Smooth muscle cell (in vitro differentiated cells): Measurements from ENCODE around the gene KIF16B. TPM values are rescaled to one million over a fixed set of nuclear protein-coding genes. Genes with fewer than 3 reads are reported as not detected.

ENCODE experiments used
- DNase-seq: peaks from one replicate; lab custom pipeline; 2025; ENCODE audit not compliant: unreplicated experiment; lab: John Stamatoyannopoulos, UW
- H2AFZ ChIP-seq: fragments of 200-600 bp; sonication (generic); 2 replicates; pipeline ENCODE4 v1.6.0; 2016; ENCODE audit warnings: antibody characterized with exemption, low read depth, mild to moderate bottlenecking
- H3F3A ChIP-seq: fragments of 200-600 bp; sonication (generic); 2 replicates; pipeline ENCODE4 v1.6.0; 2017; ENCODE audit warnings: antibody characterized with exemption, low read depth
- H3K27ac ChIP-seq: fragments of 200-600 bp; sonication (generic); 2 replicates; pipeline ENCODE4 v1.5.1; 2016; ENCODE audit warnings: low read depth, mild to moderate bottlenecking
- H3K27me3 ChIP-seq: fragments of 200-600 bp; sonication (generic); 2 replicates; pipeline ENCODE4 v1.6.1; 2016; ENCODE audit warnings: low read depth, mild to moderate bottlenecking
- H3K36me3 ChIP-seq: fragments of 200-600 bp; sonication (generic); 2 replicates; pipeline ENCODE4 v1.5.1; 2016; ENCODE audit warnings: low read depth
- H3K4me1 ChIP-seq: fragments of 200-600 bp; sonication (generic); 2 replicates; pipeline ENCODE4 v1.5.1; 2016; ENCODE audit warnings: low read depth
- H3K4me2 ChIP-seq: fragments of 200-600 bp; sonication (generic); 2 replicates; pipeline ENCODE4 v1.6.0; 2016; ENCODE audit warnings: mild to moderate bottlenecking
- H3K4me3 ChIP-seq: fragments of 200-600 bp; sonication (generic); 2 replicates; pipeline ENCODE4 v1.5.1; 2016; ENCODE audit warnings: mild to moderate bottlenecking
- H3K79me2 ChIP-seq: fragments of 200-600 bp; sonication (generic); 2 replicates; pipeline ENCODE4 v1.6.0; 2016; ENCODE audit warnings: low read depth, mild to moderate bottlenecking
- H3K9ac ChIP-seq: fragments of 200-600 bp; sonication (generic); 2 replicates; pipeline ENCODE4 v1.6.0; 2016; ENCODE audit warnings: low read depth
- H3K9me3 ChIP-seq: fragments of 200-600 bp; sonication (generic); replicated peaks from 2 replicates; pipeline ENCODE4 v1.5.1; 2016; ENCODE audit warnings: low read depth
- H4K20me1 ChIP-seq: fragments of 200-600 bp; sonication (generic); 2 replicates; pipeline ENCODE4 v1.6.0; 2016; ENCODE audit warnings: low read depth
- WGBS: methylation state at CpG from one replicate; pipeline ENCODE4 v1.1.7; 2016; ENCODE audit warnings: low lambda C conversion rate; 5-methylcytosine and 5-hydroxymethylcytosine counted together
- polyA plus RNA-seq: library from polyadenylated mRNA; unstranded; fragments of >200 nt; fragmentation: Nextera tagmentation; extraction: Ambion mirVana; gene quantifications from 2 replicates; pipeline ENCODE4 v1.2.1, GENCODE V29; 2016
- total RNA-seq: library from RNA; depleted of rRNA; stranded (reverse); fragments of >200 nt; gene quantifications from 2 replicates; pipeline ENCODE4 v1.2.3, GENCODE V29; 2014
- TF ChIP-seq, protein P1 (sequence below): fragments of 200-600 bp; sonication (generic); IDR thresholded peaks from 2 replicates; pipeline ENCODE4 v1.5.1; 2017; ENCODE audit warnings: borderline replicate concordance, mild to moderate bottlenecking, antibody characterized with exemption; ENCODE audit not compliant: insufficient read depth, poor library complexity, severe bottlenecking

Gene KIF16B
- total and polyA plus RNA-seq, 2 experiments from 2014 or later: 3.6 to 12.9 TPM

DNA sequence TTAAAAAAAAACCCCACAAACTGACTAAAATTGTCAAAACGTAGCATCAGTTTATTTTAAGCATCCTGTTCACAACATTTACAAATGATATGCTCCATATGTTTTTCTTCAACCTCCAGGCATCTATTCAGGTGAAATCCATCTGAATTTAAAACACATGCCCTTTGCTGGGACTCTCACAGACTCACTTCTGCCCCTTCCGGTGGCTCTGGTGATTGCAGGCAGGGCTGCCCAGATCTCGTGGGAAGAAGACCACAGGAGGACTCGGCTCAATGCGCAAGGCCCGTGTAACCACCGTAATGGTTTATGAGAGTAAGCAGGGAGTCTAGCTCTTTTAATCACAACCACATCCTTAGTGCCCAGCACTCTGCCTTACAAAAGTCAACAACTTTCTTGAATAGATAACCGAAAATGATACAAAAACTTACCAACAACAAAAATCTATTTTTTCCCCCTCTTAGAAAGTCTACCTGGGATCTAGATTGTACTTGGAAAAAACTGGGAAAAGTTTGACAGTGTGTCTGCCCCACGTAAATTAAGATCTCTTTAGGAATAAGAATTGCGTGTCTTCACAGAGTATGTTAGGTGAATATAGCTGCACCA is 139.1 kb downstream of the KIF16B start:
- Histone ChIP-seq H3K27me3 (no peaks in the 10 kb centered on the region), H3K4me3 (no peak overlapping the region), H3K9ac (no peak overlapping the region), H3F3A (no peaks in the 10 kb centered on the region), H3K27ac (no peak overlapping the region), H3K4me2 (no peak overlapping the region), H2AFZ (no peak overlapping the region), H3K36me3 (no peaks in the 10 kb centered on the region), H3K79me2 (no peaks in the 10 kb centered on the region), H4K20me1 (no peaks in the 10 kb centered on the region), H3K4me1 (no peaks in the 10 kb centered on the region), H3K9me3 (no peaks in the 10 kb centered on the region)
- no peak for DNase-seq
- TF ChIP-seq, protein P1, sequence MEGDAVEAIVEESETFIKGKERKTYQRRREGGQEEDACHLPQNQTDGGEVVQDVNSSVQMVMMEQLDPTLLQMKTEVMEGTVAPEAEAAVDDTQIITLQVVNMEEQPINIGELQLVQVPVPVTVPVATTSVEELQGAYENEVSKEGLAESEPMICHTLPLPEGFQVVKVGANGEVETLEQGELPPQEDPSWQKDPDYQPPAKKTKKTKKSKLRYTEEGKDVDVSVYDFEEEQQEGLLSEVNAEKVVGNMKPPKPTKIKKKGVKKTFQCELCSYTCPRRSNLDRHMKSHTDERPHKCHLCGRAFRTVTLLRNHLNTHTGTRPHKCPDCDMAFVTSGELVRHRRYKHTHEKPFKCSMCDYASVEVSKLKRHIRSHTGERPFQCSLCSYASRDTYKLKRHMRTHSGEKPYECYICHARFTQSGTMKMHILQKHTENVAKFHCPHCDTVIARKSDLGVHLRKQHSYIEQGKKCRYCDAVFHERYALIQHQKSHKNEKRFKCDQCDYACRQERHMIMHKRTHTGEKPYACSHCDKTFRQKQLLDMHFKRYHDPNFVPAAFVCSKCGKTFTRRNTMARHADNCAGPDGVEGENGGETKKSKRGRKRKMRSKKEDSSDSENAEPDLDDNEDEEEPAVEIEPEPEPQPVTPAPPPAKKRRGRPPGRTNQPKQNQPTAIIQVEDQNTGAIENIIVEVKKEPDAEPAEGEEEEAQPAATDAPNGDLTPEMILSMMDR: peak; percentile 61
- 56% methylated on average over 10 of the region's 10 CpGs for WGBS

DNA sequence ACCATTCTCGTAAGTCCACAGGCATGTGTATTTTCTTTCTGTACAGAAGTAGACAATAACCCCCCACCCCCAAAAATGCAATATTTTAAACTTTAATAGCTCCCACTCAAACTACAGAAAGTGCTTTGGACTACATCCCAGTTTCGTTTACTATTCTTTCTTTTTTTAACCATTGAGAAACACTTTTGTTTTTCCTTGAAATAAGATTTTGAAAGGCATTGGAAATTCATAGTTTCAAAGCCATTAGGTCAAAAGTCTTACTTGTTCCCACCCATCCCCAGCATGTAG is 140.0 kb downstream of the KIF16B start:
- H3K9ac ChIP-seq: no peak overlapping the region
- H3K9me3 ChIP-seq: no peaks in the 10 kb centered on the region
- H3K27ac ChIP-seq: no peak overlapping the region
- H2AFZ ChIP-seq: no peak overlapping the region
- TF ChIP-seq, protein P1: no peak
- no peaks in the 10 kb centered on the region for H3F3A ChIP-seq
- 98% methylated on average over 2 of the region's 2 CpGs for WGBS
- H3K4me1 ChIP-seq: no peaks in the 10 kb centered on the region
- H3K36me3 ChIP-seq: no peaks in the 10 kb centered on the region
- H3K4me2 ChIP-seq: no peak overlapping the region
- H3K79me2 ChIP-seq: no peaks in the 10 kb centered on the region
- no peak for DNase-seq
- no peaks in the 10 kb centered on the region for H4K20me1 ChIP-seq
- no peaks in the 10 kb centered on the region for H3K27me3 ChIP-seq
- H3K4me3 ChIP-seq: no peak overlapping the region

DNA sequence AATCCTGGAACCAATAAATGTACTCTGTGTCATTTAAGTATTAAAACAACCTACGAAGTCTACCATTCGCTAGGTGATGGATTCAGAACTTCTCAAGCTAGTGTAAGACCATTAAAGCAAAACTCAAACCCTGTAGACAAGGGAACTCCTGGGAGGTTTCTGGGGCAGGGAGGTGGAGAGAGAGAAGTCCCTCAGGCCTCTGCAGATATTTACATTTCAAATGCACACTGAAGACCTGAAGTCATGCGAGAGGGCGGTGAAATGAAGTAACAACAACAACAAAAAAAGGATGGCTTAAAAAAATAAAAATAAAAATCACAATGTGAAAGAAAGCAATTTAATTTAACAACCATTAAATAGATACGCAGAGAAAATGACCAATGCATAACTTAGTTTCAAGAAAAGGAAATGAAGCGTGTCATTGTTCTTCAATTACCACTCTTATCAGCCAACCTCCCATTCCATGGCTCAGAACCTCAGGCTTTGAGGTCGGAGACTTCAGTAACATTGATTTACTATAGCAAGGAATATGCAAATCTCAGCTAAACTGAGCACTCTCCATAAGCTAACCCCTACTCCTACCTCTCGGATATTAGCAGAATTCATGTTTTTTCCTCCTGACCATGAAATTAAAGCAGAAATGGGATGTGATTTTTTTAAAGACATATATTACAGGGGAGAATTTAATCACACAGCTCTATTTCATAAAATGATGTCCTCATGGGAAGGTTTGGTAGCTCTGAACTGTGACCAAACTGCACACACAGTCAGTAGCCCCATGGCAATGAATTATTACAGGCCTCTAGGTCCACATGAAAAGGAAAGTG is 140.6 kb downstream of the KIF16B start:
- TF ChIP-seq, protein P1: no peak
- Histone ChIP-seq H2AFZ (no peak overlapping the region), H3K79me2 (no peaks in the 10 kb centered on the region), H3K9ac (no peak overlapping the region), H3K27me3 (no peaks in the 10 kb centered on the region), H3K4me1 (no peaks in the 10 kb centered on the region), H3F3A (no peaks in the 10 kb centered on the region), H4K20me1 (no peaks in the 10 kb centered on the region), H3K4me3 (no peak overlapping the region), H3K4me2 (no peak overlapping the region), H3K9me3 (no peaks in the 10 kb centered on the region), H3K36me3 (no peaks in the 10 kb centered on the region), H3K27ac (no peak overlapping the region)
- 89% methylated on average over 8 of the region's 8 CpGs for WGBS
- DNase-seq: no peak

DNA sequence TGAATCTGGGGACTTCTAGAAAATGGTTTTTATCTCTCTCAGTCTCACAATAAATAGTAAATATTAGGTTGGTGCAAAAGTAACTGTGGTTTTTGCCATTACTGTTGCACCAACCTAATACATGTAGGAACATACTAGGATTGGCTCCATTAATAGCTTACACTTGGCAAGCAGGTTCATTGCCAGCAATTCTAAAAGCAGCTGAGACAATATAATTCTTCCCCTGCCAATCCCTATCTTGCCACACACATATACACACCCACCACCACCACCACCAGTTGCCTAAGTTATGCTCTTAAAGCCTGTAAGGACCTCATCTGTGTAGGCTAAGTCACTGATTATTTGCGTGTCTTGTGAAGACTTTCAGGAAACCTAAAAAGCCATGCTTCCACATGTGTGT is 145.1 kb downstream of the KIF16B start:
- Histone ChIP-seq H3K27ac (no peak overlapping the region), H3K4me3 (no peak overlapping the region), H2AFZ (no peak overlapping the region), H4K20me1 (no peaks in the 10 kb centered on the region), H3K36me3 (no peaks in the 10 kb centered on the region), H3K79me2 (no peaks in the 10 kb centered on the region), H3K9ac (no peak overlapping the region), H3K4me1 (no peaks in the 10 kb centered on the region), H3K4me2 (no peak overlapping the region), H3F3A (no peaks in the 10 kb centered on the region), H3K9me3 (no peaks in the 10 kb centered on the region), H3K27me3 (no peaks in the 10 kb centered on the region)
- DNase-seq: no peak
- whole genome bisulfite sequencing: 97% methylated on average over 1 of the region's 1 CpG
- TF ChIP-seq, protein P1: no peak
